Activated CD4-positive, alpha-beta T cell treated with anti-CD3 and anti-CD28 coated beads, Interleukin-2, amount 10 ng/mL, durations not matched to agents 24 days and 14 days (primary cell): Measurements from ENCODE around the gene ERVH48-1. TPM values are rescaled to one million over a fixed set of nuclear protein-coding genes. Genes with fewer than 3 reads are reported as not detected.
"Not testable (repeated sequence)": the region's sequence is repeated elsewhere in the genome, so short reads cannot be mapped to it uniquely, and the experiment has no call there.

ENCODE experiments used
- DNase-seq: peaks from one replicate; pipeline ENCODE4 v3.0.0; 2022
- H3K27ac Mint-ChIP-seq: one replicate; pipeline ENCODE4 v1.8.0; 2022; ENCODE audit warnings: mild to moderate bottlenecking, mixed read lengths
- H3K27me3 Mint-ChIP-seq: one replicate; pipeline ENCODE4 v1.8.0; 2022; ENCODE audit warnings: mixed read lengths
- H3K36me3 Mint-ChIP-seq: one replicate; pipeline ENCODE4 v1.8.0; 2022; ENCODE audit warnings: low read depth, mild to moderate bottlenecking, mixed read lengths
- H3K4me1 Mint-ChIP-seq: one replicate; pipeline ENCODE4 v1.8.0; 2021; ENCODE audit warnings: mixed read lengths
- H3K4me3 Mint-ChIP-seq: one replicate; pipeline ENCODE4 v1.8.0; 2022; ENCODE audit warnings: mild to moderate bottlenecking, moderate library complexity, mixed read lengths
- H3K9me3 Mint-ChIP-seq: one replicate; pipeline ENCODE4 v1.8.0; 2021; ENCODE audit warnings: mixed read lengths
- intact Hi-C: fragments of 100-400 bp; cut with micrococcal nuclease; formaldehyde crosslinking; loops from one replicate; pipeline ENCODE4 v1.15.1; 2023
- total RNA-seq: library from RNA; stranded (reverse); gene quantifications from 2 replicates; pipeline ENCODE4 v1.2.3, GENCODE V29; 2022

Gene ERVH48-1
- total RNA-seq, 1 donor from 2014 or later: 0.44 TPM

DNA sequence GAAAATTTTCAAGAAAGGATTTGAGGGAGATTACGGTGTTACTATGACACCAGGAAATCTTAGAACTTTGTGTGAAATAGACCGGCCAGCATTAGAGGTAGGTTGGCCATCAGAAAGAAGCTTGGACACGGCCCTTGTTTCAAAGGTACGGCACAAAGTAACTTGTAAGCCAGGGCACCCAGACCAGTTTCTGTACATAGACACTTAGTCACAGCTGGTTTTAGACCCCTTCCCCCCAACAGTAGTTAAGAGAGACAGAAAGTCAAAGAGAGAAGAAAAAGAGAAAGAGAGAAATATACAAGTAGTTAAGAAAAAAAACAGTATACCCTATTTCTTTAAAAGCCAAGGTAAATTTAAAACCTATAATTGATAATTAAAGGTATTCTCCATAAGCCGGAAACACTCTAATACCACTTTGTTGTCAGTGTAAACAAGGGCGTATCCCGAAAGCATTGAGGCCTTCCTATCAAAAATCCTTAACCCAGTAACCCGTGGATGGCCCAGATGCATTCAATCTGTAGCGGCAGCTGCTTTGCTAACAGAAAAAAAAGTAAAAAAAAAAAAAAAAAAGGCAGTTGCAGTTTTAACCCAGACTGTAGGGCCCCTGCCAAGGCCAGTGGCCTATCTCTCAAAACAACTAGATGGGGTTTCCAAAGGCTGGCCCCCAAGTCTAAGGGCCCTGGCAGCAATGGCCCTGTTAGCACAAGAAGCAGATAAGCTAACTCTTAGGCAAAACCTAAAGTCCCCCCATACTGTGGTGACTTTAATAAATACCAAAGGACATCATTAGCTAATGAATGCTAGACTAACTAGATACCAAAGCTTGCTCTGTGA lies 7.9 kb upstream of the ERVH48-1 start:
- H3K4me1 Mint-ChIP-seq, intact Hi-C loops, H3K9me3 Mint-ChIP-seq, DNase-seq, H3K4me3 Mint-ChIP-seq, H3K36me3 Mint-ChIP-seq, H3K27ac Mint-ChIP-seq, H3K27me3 Mint-ChIP-seq: not testable (repeated sequence)

DNA sequence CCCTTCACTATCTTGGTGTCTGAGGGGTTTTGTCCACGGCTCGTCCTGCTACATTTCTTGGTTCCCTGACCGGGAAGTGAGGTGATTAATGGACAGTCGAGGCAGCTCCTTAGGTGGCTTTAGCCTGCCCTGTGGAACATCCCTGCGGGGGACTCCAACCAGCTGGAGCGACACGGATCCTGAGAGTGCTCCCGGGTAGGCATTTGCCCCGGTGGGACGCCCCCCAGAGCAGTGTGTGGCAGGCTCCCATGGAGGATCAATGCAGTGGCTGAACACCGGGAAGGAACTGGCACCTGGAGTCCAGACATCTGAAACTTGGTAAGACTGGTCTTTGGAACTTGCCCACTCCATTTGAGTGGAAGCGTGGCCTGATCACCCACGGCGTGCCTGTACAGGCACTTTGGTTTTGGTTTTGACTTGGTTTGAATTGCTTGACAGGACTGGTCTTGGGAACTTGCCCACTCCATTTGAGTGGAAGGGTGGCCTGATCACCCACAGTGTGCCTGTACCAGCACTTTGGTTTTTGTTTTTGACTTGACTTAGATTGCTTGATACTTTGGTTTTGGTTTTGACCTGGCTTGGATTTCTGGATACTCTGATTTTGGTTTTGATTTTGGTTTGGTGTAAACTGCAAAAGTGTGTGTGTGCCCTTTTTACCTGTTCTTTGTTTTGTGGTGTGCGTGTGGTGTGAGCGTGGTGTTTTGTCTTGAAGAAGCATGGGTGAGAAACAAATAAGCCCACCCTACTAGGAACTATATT lies 7.1 kb upstream of the ERVH48-1 start:
- H3K4me1 Mint-ChIP-seq, H3K9me3 Mint-ChIP-seq, intact Hi-C loops, H3K4me3 Mint-ChIP-seq, H3K27me3 Mint-ChIP-seq, H3K27ac Mint-ChIP-seq, H3K36me3 Mint-ChIP-seq, DNase-seq: not testable (repeated sequence)

DNA sequence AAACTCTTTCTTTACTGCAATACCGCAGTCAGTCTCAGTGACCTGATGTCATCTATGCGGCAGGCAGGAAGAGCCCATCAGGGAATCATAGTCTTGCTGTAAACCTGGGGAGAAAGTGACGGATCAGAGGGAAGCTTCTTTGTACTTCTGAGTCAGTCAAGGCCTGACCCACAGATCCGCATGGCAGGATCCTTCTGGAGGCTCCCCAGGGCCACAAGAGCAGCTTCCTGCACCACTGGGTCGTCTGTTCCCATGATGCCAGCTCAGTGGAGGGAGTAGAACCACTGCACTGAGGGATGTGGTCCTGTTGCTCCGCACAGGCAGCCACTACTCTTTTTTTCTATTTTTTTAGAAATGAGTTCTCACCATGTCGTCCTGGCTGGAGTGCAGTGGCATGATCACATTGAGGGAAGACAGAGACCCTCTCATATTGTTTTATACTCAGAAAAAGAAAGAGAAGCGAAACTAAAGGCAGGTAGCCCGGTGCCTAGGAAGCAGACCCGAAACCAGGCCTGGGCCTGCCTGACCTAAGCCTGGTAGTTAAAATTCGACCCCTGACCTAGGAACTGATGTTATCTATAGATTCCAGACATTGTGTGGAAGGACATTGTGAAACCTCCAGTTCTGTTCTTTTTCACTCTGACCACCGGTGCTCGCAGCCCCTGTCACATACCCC lies 6.3 kb upstream of the ERVH48-1 start:
- H3K9me3 Mint-ChIP-seq: no peaks in the 10 kb centered on the region
- no peak for DNase-seq
- no peak overlapping the region for H3K27ac Mint-ChIP-seq
- peaks cover 4% of the 10 kb centered on the region for H3K4me1 Mint-ChIP-seq
- intact Hi-C loops: no loop called here
- H3K36me3 Mint-ChIP-seq: no peaks in the 10 kb centered on the region
- H3K27me3 Mint-ChIP-seq: no peaks in the 10 kb centered on the region
- H3K4me3 Mint-ChIP-seq: no peak overlapping the region

DNA sequence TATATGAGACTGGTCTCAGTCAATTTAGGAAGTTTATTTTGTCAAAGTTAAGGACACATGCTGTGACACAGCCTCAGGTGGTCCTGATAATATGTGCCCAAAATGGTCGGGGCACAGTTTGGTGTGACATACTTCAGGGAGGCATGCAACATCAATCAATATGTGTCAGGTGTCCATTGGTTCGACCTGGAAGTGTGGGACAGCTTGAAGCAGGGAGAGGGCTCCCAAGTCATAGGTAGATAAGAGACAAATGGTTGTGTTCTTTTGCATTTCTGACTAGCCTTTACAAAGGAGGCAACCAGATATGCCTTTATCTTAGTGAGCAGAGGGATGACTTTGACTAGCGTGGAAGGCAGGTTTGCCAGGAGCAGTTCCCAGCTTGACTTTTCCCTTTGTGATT lies 4.5 kb upstream of the ERVH48-1 start:
- H3K36me3 Mint-ChIP-seq: no peaks in the 10 kb centered on the region
- no peaks in the 10 kb centered on the region for H3K9me3 Mint-ChIP-seq
- H3K4me3 Mint-ChIP-seq: no peak overlapping the region
- H3K4me1 Mint-ChIP-seq: peaks cover 10% of the 10 kb centered on the region
- no peaks in the 10 kb centered on the region for H3K27me3 Mint-ChIP-seq
- DNase-seq: no peak
- intact Hi-C loops: no loop called here
- no peak overlapping the region for H3K27ac Mint-ChIP-seq

DNA sequence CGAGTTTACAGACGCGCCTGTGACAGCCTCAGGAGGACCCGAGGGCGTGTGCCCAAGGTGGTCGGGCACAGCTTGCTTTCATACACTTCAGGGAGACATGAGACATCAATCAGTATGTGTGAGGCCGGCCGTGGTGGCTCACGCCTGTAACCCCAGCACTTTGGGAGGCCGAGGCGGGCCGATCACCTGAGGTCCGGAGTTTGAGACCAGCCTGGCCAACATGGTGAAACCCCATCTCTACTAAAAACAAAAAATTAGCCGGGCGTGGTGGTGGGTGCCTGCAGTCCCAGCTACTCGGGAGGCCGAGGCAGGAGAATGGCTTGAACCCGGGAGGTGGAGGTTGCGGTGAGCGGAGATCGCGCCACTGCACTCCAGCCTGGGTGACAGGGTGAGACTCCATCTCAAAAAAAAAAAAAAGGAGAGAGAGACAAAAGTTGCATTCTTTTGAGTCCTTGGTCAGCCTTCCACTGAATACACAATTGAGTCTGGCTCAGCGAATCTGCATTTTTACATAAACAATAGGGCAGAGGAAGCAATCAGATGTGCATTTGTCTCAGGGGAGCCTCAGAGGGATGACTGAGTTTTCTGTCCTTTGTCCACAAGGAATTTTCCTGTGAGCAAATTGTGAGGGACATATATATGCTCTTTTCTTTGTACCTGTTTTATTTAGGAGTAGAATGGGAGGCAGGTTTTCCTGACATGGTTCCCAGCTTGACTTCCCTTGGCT lies 2.2 kb upstream of the ERVH48-1 start:
- H3K9me3 Mint-ChIP-seq, DNase-seq, H3K4me3 Mint-ChIP-seq, intact Hi-C loops, H3K36me3 Mint-ChIP-seq, H3K27me3 Mint-ChIP-seq, H3K27ac Mint-ChIP-seq: not testable (repeated sequence)
- H3K4me1 Mint-ChIP-seq: peaks cover 22% of the 10 kb centered on the region

DNA sequence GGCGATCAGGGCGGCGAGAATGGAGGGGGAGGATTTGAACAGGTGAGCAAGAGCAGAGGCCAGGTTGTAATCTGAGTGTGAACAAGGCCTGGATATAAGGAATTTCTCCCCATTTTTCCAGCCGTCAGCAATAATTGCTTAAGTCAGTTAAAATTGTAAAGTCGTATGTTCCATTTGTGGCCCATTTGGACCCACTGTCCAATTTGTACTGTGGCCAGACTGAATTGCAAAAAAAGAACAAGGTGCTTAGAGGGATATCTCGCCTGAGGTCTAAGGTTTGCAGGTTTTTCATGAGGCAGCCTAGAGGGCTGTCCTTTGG lies 1.0 kb downstream of the ERVH48-1 start:
- intact Hi-C loops: loop anchor here (1.0 kb wide), 1 partner anchor 722 kb away; no protein-coding TSS in a partner anchor

DNA sequence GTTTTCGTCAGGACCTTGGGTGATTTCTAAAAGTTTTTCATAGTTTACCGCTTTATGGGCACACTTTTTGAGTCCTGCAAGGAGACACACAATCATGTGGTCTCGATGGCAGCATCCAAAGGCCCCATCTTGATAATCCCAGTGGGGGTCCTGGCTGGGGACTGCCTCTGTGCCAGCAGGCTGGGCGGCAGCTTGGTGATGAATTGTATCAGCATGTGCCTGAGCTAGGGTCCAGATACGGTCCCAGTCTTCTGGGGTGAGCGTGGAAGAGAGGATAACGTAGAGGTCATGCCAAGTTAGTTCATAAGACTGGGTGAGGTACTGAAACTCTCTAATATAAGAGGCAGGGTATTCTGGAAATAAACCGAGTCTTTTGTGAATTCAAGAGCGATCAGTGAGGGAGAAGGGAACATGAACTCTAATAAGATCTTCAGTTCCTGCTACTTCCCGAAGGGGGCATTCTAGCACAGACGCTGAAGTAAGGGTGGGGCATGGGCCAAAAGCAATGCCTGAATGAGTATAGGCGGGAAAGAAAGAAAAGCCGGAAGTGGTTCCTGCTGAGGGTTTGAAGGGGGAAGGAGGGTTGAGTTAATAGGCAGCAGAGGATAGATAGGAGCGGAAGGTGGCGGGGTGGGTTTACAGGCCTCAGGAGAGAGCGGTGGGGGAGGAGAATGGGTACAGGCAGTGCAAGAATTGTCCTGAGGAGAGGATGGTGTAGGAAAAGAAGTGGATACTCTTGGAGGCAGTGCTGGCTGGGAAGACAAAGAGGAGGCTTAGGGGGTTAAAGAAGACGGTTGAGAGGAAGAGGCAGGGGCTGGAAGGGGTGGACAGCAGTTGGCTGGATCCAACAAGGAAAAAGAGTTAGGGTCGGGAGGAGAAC lies 1.6 kb downstream of the ERVH48-1 start:
- intact Hi-C loops: loop anchor here (1.0 kb wide), 1 partner anchor 723 kb away; no protein-coding TSS in a partner anchor
- Mint-ChIP-seq H3K4me3 (peak overlapping the region; percentile 75), H3K9me3 (no peaks in the 10 kb centered on the region), H3K27ac (peak overlapping the region; percentile 87), H3K36me3 (no peaks in the 10 kb centered on the region), H3K4me1 (peaks cover 22% of the 10 kb centered on the region), H3K27me3 (no peaks in the 10 kb centered on the region)
- DNase-seq: peak; percentile 94

More for the DNA sequence above, 1.0 kb downstream of the ERVH48-1 start:
- Mint-ChIP-seq H3K27ac (peak overlapping the region; percentile 87), H3K27me3 (no peaks in the 10 kb centered on the region), H3K36me3 (no peaks in the 10 kb centered on the region), H3K4me3 (peak overlapping the region; percentile 75), H3K9me3 (no peaks in the 10 kb centered on the region), H3K4me1 (peaks cover 22% of the 10 kb centered on the region)
- DNase-seq: no peak

DNA sequence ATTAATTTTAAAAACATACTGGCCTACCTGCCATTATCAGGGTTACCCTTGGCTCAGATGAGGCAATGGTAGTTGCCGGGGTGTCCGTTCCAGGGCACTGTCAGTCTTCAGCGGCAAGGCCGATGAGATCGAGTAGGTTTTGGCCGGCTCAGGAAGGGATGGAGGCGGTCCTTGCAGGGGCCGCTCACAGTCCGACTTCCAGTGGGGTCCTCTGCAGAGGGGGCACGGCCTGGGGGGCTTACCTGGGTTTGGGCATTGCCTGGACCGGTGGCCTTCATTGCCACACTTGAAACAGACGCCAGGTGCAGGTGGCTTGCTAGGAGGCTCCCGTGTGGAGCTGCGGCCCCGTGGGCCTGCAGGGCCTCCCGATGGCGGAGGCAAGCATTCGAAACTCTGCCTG lies 2.5 kb downstream of the ERVH48-1 start:
- no peak for DNase-seq
- no peak overlapping the region for H3K27ac Mint-ChIP-seq
- peaks cover 22% of the 10 kb centered on the region for H3K4me1 Mint-ChIP-seq
- H3K4me3 Mint-ChIP-seq: no peak overlapping the region
- no peaks in the 10 kb centered on the region for H3K36me3 Mint-ChIP-seq
- H3K27me3 Mint-ChIP-seq: no peaks in the 10 kb centered on the region
- intact Hi-C loops: no loop called here
- no peaks in the 10 kb centered on the region for H3K9me3 Mint-ChIP-seq

DNA sequence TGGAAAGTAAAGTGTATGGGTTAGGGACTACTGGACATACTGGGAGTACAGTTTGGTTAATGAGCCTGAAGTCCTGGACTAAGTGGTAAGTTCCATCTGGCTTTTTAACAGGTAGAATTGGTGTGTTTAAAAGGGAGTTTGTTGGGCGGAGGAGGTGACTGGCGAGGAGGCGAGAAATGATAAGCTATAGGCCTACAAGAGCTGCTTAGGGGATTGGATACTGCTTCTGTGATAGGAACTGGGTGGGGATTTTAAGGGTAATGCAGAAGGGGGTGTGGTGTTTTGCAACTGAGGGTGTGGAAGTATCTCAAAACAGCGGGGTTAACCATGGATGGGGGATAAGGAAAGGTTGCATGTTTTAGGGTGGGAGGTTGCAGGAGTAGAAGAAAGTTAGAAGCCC lies 3.5 kb downstream of the ERVH48-1 start:
- Mint-ChIP-seq H3K4me3 (no peak overlapping the region), H3K4me1 (peaks cover 22% of the 10 kb centered on the region), H3K9me3 (no peaks in the 10 kb centered on the region), H3K27ac (no peak overlapping the region), H3K36me3 (no peaks in the 10 kb centered on the region), H3K27me3 (no peaks in the 10 kb centered on the region)
- intact Hi-C loops: no loop called here
- no peak for DNase-seq

DNA sequence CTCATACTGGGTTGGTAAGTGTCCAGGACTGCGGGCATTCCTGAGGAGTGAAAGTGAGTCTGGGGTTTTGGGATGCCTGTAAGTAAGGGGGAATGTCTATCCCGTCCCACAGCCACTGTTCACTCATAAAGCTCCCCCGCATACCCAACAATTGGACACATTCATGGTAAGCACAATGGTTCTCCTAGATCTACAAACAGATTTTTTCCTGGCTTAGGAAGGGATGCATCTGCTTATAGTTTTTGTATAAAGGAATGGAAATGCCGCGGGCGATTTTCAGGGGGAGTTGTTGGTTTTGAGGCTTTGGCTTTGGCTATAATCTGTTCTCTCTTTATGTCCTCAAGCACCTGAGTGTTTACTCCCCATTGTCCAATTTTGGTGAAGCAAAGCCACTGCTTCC lies 7.1 kb downstream of the ERVH48-1 start:
- H3K27me3 Mint-ChIP-seq: no peaks in the 10 kb centered on the region
- no peak overlapping the region for H3K27ac Mint-ChIP-seq
- H3K4me3 Mint-ChIP-seq: no peak overlapping the region
- no peak for DNase-seq
- H3K36me3 Mint-ChIP-seq: peaks cover 1% of the 10 kb centered on the region
- intact Hi-C loops: no loop called here
- H3K9me3 Mint-ChIP-seq: no peaks in the 10 kb centered on the region
- peaks cover 2% of the 10 kb centered on the region for H3K4me1 Mint-ChIP-seq

DNA sequence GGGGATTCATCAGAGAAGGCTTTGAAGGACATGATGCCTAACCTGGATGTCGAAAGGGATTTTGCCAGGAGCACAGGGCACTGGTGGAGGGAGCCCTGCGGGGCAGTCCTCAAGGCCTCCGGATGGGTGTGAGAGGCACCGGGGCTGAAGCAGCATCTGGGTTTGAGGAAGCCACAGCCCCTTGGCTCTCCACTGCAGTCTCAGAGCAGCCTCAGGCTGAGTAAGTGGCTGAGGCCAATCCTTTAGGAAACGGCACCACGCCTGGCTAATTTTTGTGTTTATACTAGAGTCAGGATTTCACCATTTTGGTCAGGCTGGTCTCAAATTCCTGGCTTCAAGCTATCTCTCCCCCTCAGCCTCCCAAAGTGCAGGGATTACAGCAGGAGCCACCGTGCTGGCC lies 12.0 kb downstream of the ERVH48-1 start:
- peaks cover 15% of the 10 kb centered on the region for H3K36me3 Mint-ChIP-seq
- no peak overlapping the region for H3K27ac Mint-ChIP-seq
- no peaks in the 10 kb centered on the region for H3K4me1 Mint-ChIP-seq
- H3K27me3 Mint-ChIP-seq: no peaks in the 10 kb centered on the region
- H3K4me3 Mint-ChIP-seq: no peak overlapping the region
- intact Hi-C loops: no loop called here
- no peak for DNase-seq
- H3K9me3 Mint-ChIP-seq: no peaks in the 10 kb centered on the region

DNA sequence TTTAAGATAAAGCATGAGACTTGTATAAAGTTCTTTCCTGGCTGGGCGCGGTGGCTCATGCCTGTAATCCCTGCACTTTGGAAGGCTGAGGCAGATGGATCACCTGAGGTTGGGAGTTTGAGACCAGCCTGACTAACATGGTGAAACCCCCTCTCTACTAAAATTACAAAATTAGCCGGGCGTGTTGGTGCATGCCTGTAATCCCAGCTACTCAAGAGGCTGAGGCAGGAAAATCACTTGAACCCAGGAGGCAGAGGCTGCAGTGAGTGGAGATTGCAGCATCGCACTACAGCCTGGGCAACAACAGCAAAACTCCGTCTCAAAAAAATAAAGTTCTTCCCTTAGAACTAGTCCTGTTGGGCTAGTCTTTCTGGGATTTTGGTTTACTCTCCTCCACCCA lies 13.5 kb downstream of the ERVH48-1 start:
- H3K9me3 Mint-ChIP-seq, H3K4me3 Mint-ChIP-seq, DNase-seq, H3K27ac Mint-ChIP-seq, H3K27me3 Mint-ChIP-seq, H3K4me1 Mint-ChIP-seq, intact Hi-C loops: not testable (repeated sequence)
- H3K36me3 Mint-ChIP-seq: peaks cover 18% of the 10 kb centered on the region

DNA sequence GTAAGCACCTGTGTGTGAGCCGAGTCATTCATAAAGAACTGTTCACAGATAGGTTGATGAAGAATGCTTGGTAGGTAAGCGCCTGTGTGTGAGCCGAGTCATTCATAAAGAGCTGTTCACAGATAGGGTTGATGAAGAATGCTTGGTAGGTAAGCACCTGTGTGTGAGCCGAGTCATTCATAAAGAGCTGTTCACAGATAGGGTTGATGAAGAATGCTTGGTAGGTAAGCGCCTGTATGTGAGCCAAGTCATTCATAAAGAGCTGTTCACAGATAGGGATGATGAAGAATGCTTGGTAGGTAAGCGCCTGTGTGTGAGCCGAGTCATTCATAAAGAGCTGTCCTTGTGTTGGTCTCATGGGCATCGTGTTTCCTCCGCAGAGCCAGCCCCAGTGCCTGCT lies 16.9 kb downstream of the ERVH48-1 start:
- peaks cover 34% of the 10 kb centered on the region for H3K36me3 Mint-ChIP-seq
- H3K27ac Mint-ChIP-seq, DNase-seq, intact Hi-C loops, H3K9me3 Mint-ChIP-seq, H3K4me3 Mint-ChIP-seq, H3K27me3 Mint-ChIP-seq, H3K4me1 Mint-ChIP-seq: not testable (repeated sequence)
